Body of pancreas (tissue), 4 donors: ENCODE measurements around the gene FAM234A.

Experiments used
- CTCF ChIP-seq, 7 experiments: fragments of 450-650 bp in 4 of 7; fragments of 200-600 bp in 3 of 7; sonication (generic) in 3 of 7; IDR thresholded peaks; one replicate each; pipeline ENCODE4 v1.5.1; 2016 to 2019; ENCODE audit warnings: antibody characterized with exemption in 7 of 7
- POLR2A ChIP-seq, 3 donors: fragments of 450-650 bp; IDR thresholded peaks; one replicate each; pipeline ENCODE4 v1.6.1; 2016; ENCODE audit warnings: antibody characterized with exemption in 3 of 3, mild to moderate bottlenecking in 2 of 3

GRCh38 chr16:229731-230281, 4.8 kb upstream of the FAM234A start:
- TF ChIP-seq CTCF (IDR thresholded peaks at IDR 0.05) (no peak), POLR2A (IDR thresholded peaks at IDR 0.05) (no peak)
